Kidney epithelial cell (primary cell): ENCODE results near the gene MAPK10. TPM values are rescaled to one million over a fixed set of nuclear protein-coding genes. Genes with fewer than 3 reads are reported as not detected.

Source experiments
- DNase-seq: peaks from one replicate; pipeline ENCODE4 v3.0.0-alpha.2; 2010; ENCODE audit warnings: low read depth
- H3K27me3 ChIP-seq: 2 replicates; pipeline ENCODE4 v1.6.0; 2011; ENCODE audit warnings: low read length; ENCODE audit not compliant: control insufficient read depth, insufficient read depth
- H3K36me3 ChIP-seq: 2 replicates; pipeline ENCODE4 v1.5.1; 2011; ENCODE audit warnings: low read length; ENCODE audit not compliant: control insufficient read depth, insufficient read depth
- H3K4me3 ChIP-seq: 2 replicates; pipeline ENCODE4 v1.5.1; 2011; ENCODE audit warnings: low read depth, mild to moderate bottlenecking, control low read depth, low read length
- total RNA-seq: library from RNA; depleted of rRNA; stranded (reverse); fragments of >200 nt; gene quantifications from 2 replicates; pipeline ENCODE4 v1.2.3, GENCODE V29; 2015
- TF ChIP-seq, protein P1 (sequence below): IDR thresholded peaks from 2 replicates; pipeline ENCODE4 v1.5.1; 2011; ENCODE audit warnings: mild to moderate bottlenecking, moderate library complexity, low read length, control low read depth, inconsistent platforms; ENCODE audit not compliant: insufficient read depth, poor library complexity, severe bottlenecking

MAPK10 gene
- total RNA-seq, 1 donor from 2014 or later, result 2.7 TPM

DNA sequence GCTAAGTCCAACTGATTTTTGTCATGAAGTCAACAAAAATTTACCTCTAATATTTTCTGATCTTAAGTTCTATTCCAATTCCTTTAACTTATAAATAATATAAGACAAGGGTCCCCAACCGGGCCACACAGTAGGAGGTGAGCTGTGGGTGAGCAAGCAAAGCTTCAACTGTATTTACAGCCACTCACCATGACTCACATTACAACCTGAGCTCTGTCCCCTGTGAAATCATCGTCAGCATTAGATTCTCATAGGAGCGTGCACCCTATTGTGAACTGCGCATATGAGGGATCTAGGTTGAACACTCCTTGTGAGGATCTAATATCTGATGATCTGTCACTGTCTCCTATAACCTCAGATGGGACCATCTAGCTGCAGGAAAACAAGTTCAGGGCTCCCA, 227.4 kb downstream of the MAPK10 start:
- Histone ChIP-seq H3K36me3 (no peaks in the 10 kb centered on the region), H3K4me3 (no peak overlapping the region), H3K27me3 (no peaks in the 10 kb centered on the region)
- no peak for DNase-seq
- TF ChIP-seq, protein P1, sequence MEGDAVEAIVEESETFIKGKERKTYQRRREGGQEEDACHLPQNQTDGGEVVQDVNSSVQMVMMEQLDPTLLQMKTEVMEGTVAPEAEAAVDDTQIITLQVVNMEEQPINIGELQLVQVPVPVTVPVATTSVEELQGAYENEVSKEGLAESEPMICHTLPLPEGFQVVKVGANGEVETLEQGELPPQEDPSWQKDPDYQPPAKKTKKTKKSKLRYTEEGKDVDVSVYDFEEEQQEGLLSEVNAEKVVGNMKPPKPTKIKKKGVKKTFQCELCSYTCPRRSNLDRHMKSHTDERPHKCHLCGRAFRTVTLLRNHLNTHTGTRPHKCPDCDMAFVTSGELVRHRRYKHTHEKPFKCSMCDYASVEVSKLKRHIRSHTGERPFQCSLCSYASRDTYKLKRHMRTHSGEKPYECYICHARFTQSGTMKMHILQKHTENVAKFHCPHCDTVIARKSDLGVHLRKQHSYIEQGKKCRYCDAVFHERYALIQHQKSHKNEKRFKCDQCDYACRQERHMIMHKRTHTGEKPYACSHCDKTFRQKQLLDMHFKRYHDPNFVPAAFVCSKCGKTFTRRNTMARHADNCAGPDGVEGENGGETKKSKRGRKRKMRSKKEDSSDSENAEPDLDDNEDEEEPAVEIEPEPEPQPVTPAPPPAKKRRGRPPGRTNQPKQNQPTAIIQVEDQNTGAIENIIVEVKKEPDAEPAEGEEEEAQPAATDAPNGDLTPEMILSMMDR, result no peak

DNA sequence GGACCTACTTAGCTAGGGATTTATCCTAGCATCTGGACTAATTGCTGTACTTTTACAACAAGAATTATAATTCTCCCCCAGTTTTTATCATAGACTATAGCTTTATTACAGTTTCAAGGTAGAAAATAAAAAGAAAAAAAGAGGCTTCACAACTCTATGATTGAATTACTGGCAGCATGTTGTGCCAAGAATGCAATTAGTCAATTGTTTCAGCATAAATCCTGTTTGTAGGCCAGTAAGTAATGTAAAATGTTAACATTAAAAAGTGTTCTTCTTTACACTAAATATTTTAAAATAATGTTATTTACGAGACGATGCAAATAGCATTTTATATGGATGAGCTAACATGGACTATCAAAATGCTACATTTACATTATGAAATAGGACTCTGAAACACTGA, 228.4 kb downstream of the MAPK10 start:
- TF ChIP-seq, protein P1, result no peak

DNA sequence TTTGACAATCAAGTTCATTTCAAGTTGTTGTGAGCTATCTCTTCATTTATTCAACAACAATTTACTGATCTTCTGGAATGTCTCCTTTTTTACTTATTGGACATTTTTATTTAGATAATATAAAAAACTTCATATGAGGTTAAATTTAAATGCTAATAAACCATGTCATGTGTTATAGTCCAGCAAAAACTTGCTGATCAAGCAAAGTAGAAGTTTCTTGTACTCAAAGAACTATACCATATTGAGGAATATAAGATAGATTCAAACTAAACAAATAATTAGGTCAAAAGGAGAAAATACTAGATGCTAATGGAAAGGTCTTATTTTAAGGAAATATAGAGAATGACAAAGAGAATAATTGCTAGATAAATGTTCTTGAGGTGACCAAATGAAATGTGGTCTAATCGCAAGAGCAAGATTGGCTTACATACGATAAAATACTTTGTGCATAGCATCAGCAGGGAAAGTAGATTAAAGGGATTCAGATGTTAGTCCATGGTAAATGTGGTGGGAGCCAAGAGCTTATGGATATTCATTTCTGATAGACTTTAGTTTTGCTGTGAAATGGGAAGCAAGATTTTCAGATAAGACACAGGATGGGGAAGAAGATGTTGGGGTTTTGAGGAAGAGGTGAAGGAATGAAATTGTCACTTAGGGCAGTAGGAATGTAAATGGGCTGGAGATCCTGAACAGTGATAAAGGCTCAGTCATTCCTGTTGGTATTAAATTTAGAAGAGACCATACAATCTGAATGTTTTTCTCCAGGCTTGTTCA, 229.5 kb downstream of the MAPK10 start:
- DNase-seq, result no peak
- TF ChIP-seq, protein P1, result no peak
- H3K36me3 ChIP-seq, result no peaks in the 10 kb centered on the region
- H3K4me3 ChIP-seq, result no peak overlapping the region
- H3K27me3 ChIP-seq, result no peaks in the 10 kb centered on the region

More for the DNA sequence above, 228.4 kb downstream of the MAPK10 start:
- H3K27me3 ChIP-seq, result no peaks in the 10 kb centered on the region
- no peaks in the 10 kb centered on the region for H3K36me3 ChIP-seq
- no peak for DNase-seq
- no peak overlapping the region for H3K4me3 ChIP-seq

DNA sequence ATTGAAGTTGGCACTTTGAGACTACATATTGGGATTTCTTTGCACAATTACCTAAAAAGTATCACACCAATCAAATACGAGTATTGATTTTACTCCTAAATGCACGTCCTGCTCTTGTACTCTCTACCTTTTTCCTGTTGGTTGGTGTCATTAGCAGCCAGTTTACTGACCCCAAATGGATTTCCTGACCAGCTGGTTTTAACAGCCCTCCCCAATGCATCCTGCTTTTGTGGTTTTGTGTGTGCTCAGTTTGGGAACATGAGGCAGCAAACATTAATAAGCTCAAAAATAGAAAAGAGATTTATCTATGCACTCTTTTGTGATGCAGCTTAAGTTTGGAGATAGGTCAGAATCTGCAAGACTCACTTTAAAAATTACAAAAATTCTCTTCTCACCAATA, 230.3 kb downstream of the MAPK10 start:
- Histone ChIP-seq H3K36me3 (no peaks in the 10 kb centered on the region), H3K27me3 (no peaks in the 10 kb centered on the region), H3K4me3 (no peak overlapping the region)
- DNase-seq, result no peak
- TF ChIP-seq, protein P1, result no peak

DNA sequence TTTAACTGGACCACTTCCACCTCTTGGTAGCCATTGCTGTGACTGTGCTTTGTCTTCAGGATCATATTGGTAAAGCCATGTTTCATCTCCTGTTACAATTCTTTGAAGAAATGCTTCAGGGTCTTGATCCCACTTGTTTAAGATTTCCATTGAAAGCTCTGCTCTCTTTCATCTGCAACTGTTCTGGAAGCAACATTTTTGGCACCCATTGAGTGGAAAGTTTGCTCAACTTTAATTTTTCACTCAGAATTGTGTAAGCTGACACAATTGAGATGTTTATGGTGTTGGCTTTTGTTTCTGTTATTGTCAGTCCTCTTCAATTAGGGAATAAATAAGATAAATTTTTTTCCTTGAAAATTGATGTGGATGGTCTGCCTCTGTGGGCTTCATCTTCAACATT, 237.4 kb downstream of the MAPK10 start:
- TF ChIP-seq, protein P1, result no peak
- no peak for DNase-seq
- no peaks in the 10 kb centered on the region for H3K36me3 ChIP-seq
- no peak overlapping the region for H3K4me3 ChIP-seq
- H3K27me3 ChIP-seq, result no peaks in the 10 kb centered on the region

DNA sequence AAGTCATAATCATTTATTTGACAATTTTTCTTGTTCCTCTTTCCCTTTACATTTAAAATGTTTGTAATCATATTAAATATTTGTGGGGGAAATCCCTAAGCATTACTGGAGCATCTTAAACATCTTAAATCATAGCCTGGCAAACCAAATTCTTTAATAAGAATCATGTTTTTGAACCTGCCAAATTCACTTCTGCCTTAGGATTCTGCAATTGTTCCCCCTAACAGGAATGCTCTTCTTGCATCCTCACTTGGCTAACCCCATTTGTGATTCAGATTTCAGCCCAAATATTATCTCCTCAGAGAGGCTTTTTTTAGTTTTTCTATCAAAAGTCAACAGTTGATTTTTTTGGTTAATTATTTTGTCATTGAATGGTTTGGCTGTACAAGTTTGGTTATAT, 241.1 kb downstream of the MAPK10 start:
- no peaks in the 10 kb centered on the region for H3K36me3 ChIP-seq
- no peaks in the 10 kb centered on the region for H3K27me3 ChIP-seq
- TF ChIP-seq, protein P1, result no peak
- H3K4me3 ChIP-seq, result no peak overlapping the region
- no peak for DNase-seq
